ENCODE measurements around the gene KLF13.

- no peak for TF ChIP-seq CTCF (IDR thresholded peaks at IDR 0.05 in 2 of 3, conservative IDR thresholded peaks at IDR 0.05 in 1 of 3; ENCODE audit: borderline replicate concordance in 1 of 3, insufficient read depth in 1 of 3, low read depth in 2 of 3, low read length in 2 of 3)
- TF ChIP-seq POLR2A (IDR thresholded peaks at IDR 0.05; ENCODE audit: borderline replicate concordance, extremely low read depth, insufficient read depth, insufficient read length): no peak
These were observed 75.9 kb downstream of the KLF13 start for GRCh38 chr15:31402511-31403056.

All from HCT116 (cell line).